Left colon (tissue), 2 donors: ENCODE results near the gene GKN2. TPM values are rescaled to one million over a fixed set of nuclear protein-coding genes. Genes with fewer than 3 reads are reported as not detected.

Experiments
- ATAC-seq: fragments of 200-7000 bp; cut with Tn5 transposase; one replicate; pipeline ENCODE4 v1.9.1; 2020; ENCODE audit warnings: mild to moderate bottlenecking, moderate library complexity
- DNase-seq, 2 donors: peaks; one replicate each; pipeline ENCODE4 v3.0.0-alpha.2; 2020
- intact Hi-C, 2 donors: fragments of 100-400 bp; cut with DNase I in 1 of 2; cut with micrococcal nuclease in 1 of 2; formaldehyde crosslinking; loops; one replicate each; pipeline versions ENCODE4 v1.11.2 to v1.14.0; 2022; cut with DNase I, micrococcal nuclease
- total RNA-seq, 2 donors: library from RNA; stranded (reverse); fragmentation: NEBNext Ultra II Directional; extraction: Animal tissue kit (Norgen Biotek cat#: 25700); gene quantifications; one replicate each; pipeline ENCODE4 v1.2.1, GENCODE V29; 2021
- donor health status: DM: no; HTN: no; CAD: no.
- donor health status: DM: yes; HTN: yes; CAD: no.

Gene GKN2
- total RNA-seq, 2 donors from 2014 or later, result 0.43 TPM; not detected in 1

DNA sequence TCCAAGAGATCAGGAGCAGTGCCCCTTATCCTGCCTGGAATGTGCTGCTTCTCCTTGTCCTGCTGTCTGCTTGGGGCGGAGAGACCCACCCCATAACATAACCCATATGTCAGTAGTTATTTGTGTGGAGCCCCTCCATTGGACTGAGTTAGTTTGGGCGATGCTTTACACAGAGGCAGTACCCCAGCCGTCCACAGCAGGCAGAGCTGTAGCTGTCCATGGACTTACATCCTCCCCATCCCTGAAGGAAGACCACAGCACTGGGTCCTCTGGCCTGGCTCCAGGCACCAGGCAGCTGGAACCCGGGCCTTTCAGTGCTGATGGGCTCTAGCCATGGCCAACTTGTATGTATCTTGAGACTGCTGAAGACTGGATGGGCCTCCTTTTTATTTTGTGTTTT lies 20.3 kb downstream of the GKN2 start:
- intact Hi-C loops, result no loop called here
- ATAC-seq (no peak), DNase-seq (no peak)

DNA sequence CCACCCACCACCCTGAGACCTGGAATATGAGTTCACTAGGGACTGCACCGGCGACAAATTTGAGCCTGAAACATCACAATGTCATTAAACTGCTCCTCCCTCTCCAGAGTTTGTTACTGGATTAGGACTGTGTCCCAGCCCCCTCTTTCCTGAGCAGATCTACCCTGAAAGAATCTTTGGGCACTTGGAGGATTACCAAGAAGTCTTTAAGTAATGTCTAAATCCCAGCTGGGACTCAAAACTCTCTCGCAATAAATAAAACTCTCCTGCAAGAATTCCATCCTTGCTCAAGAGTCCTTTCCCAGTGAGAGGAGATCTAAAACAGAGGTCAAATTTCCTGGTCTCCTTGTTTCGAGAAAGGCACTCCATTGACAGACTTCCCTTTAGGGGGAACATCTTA lies 20.9 kb downstream of the GKN2 start:
- DNase-seq (no peak), ATAC-seq (no peak)
- intact Hi-C loops, result no loop called here

DNA sequence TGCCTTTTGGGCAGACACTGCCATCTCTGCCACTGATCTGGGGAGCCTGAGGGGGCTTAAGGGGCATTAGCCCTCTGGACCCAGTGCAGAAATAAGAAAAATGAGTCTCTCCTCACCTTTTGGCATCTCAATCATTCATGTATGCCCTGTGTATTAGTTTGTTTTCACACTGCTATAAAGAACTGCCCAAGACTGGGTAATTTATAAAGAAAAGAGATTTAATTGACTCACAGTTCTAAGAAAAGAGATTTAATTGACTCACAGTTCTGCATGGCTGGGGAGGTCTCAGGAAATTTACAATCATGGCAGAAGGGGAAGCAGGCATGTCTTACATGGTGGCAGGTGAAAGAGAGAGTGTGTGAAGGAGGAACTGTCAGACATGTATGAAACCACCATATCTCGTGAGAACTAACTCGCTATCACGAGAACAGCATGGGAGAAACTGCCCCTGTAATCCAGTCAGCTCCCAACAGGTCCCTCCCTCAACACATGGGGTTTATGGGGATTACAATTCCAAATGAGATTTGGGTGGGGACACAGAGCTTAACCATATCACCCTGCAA lies 21.5 kb downstream of the GKN2 start:
- intact Hi-C loops, result no loop called here
- ATAC-seq, result no peak

GRCh38 chr2:68926796-68927195 lies 25.9 kb downstream of the GKN2 start:
- no peak for DNase-seq
- no peak for ATAC-seq
- intact Hi-C loops, result loop anchor here in 1 of 2 donors (10.0 kb wide), 2 partner anchors 222 to 442 kb away; no protein-coding TSS in a partner anchor

More for the DNA sequence above, 21.5 kb downstream of the GKN2 start:
- no peak for DNase-seq

DNA sequence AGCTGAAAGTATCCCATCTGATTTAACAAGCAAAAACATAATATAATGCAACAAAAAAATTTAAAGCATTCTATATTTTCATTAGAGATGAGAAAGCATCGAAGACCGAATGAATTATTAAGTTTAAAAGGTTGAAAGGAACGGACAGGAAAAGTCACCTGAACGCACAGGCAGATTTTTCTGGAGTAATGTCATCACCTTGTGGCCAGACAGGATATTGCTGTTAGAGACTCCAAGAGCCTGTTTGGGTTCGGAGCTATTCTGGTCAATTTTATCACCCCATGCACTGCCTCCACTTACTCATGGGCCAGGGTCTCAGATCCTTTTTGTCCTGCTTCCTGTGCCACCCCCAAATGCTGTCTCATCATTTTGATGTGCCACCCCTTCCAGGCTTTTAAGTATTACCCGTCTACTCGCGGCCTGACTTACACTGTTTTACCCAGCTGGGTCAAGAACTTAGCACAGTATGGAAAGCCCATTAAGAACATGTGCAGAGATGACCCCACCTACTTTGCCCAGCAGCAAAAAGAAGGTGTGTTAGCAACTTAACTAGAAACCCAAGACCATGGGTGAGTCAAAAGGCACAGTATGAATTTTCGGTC lies 27.3 kb downstream of the GKN2 start:
- ATAC-seq, result peak; percentile 71
- no peak for DNase-seq
- intact Hi-C loops, result loop anchor here in 1 of 2 donors (10.0 kb wide), 2 partner anchors 221 to 441 kb away; no protein-coding TSS in a partner anchor

DNA sequence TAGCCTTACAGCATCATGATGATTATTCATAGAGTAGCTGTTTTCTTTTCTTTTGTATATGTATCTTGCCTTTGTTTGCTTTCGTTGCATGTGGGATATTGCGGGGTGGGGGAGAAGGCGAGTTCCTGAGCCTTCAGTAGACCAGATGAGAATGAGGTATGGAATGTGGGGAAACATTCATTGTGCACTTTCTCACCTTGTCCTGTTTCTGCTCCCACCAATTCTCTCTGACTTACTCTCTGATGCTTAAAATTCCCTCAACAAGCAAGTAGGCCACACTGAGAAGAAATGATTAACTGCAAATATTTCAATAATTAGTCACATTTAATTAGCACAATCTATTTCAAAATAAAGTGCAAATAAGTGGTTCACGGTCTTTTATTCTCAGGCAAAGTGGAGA lies 31.0 kb downstream of the GKN2 start:
- intact Hi-C loops, result loop anchor here in 1 of 2 donors (10.0 kb wide), 2 partner anchors 217 to 437 kb away; no protein-coding TSS in a partner anchor
- no peak for DNase-seq
- no peak for ATAC-seq

- DNase-seq, result no peak
- ATAC-seq, result no peak
- intact Hi-C loops, result loop anchor here in 1 of 2 donors (10.0 kb wide), 2 partner anchors 216 to 436 kb away; no protein-coding TSS in a partner anchor
Measured at GRCh38 chr2:68920481-68921170, 32.1 kb downstream of the GKN2 start.

GRCh38 chr2:68918497-68918896 lies 34.2 kb downstream of the GKN2 start:
- DNase-seq (no peak), ATAC-seq (no peak)
- intact Hi-C loops, result no loop called here

GRCh38 chr2:68917034-68917718 lies 35.5 kb downstream of the GKN2 start:
- intact Hi-C loops, result no loop called here
- no peak for DNase-seq
- no peak for ATAC-seq

DNA sequence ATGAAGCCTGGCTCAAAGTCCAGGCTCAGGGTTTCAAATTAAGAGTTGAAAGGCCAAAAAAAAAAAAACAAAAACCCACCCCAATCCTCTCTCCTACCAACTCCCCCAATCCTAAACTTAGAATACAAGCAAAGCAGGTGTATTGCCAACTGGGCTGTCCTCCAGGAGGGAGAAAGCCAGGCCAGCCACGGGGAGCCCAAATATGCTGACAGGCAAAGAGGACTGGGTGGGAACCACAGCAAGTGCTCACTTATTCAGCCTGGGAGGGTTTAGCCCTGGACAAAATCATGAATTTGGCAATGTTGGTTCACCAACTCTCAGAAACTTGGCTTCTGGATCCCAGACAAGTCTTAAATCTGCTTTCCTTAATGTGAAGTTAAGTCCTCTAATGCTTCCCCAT lies 36.5 kb downstream of the GKN2 start:
- intact Hi-C loops, result no loop called here
- DNase-seq, result no peak
- no peak for ATAC-seq

- DNase-seq (no peak), ATAC-seq (no peak)
- intact Hi-C loops, result no loop called here
Measured at GRCh38 chr2:68915393-68915792, 37.3 kb downstream of the GKN2 start.

- no peak for ATAC-seq
- intact Hi-C loops, result no loop called here
- no peak for DNase-seq
Measured at GRCh38 chr2:68913359-68913758, 39.3 kb downstream of the GKN2 start.

GRCh38 chr2:68912732-68913131 lies 40.0 kb downstream of the GKN2 start:
- intact Hi-C loops, result no loop called here
- ATAC-seq (no peak), DNase-seq (no peak)

DNA sequence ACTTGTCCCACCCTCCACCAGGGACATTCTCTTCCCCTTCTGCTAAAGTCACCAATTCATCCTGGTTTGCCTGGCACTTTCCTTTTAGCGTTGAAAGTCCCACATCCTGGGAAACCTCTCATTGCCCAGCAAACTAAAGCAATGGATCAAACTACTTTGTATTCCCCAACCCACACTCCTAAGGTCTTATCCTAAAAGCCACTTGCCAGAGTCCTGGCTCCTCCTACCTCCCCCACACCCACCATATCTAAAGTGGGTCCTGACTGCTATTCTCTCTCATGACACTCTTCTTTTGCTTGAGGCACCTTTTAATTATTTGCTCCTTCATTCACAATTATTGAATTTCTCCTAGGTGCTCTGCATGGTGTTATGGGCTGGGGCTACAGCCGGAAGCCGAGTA lies 40.6 kb downstream of the GKN2 start:
- no peak for DNase-seq
- ATAC-seq, result no peak
- intact Hi-C loops, result no loop called here

DNA sequence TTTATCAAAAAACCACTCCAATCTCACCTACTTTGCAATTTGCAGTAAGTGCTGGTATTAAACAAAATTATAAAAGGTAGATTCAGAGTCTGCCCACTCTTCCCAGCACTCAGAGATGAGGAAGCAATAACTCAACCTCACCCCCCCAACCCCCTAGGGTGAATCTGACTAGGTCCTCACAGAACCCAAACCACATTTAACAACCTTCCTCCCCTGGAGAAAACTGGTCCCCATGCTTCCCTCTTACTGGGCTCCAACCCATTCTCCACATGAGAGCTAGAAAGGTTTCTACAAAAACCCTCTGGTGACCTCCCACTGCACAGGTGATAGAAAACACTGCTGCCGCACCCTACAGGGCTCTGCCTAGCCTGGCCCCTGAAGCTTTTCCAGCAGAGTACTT lies 41.0 kb downstream of the GKN2 start:
- DNase-seq, result no peak
- ATAC-seq, result no peak
- intact Hi-C loops, result no loop called here

DNA sequence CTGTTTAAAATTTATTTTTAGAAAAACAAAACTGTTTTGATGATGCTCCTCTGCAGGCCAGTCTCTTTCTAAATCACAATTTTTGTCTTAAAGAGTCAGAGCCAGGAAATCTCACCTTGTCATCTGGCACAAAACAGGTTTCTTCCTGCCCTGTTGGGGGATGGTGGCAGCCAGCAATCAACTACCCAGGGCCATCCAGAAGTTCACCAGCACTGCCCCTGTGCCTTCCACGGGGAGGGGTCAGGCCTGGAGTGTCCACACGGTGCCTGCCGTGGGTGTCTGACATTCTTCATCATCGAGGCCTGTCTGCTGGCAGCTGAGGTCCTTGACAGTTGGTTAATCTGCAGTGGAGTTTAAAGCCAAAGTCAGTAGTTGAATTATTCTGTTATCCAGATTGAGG lies 41.4 kb downstream of the GKN2 start:
- intact Hi-C loops, result no loop called here
- ATAC-seq (no peak), DNase-seq (no peak)

DNA sequence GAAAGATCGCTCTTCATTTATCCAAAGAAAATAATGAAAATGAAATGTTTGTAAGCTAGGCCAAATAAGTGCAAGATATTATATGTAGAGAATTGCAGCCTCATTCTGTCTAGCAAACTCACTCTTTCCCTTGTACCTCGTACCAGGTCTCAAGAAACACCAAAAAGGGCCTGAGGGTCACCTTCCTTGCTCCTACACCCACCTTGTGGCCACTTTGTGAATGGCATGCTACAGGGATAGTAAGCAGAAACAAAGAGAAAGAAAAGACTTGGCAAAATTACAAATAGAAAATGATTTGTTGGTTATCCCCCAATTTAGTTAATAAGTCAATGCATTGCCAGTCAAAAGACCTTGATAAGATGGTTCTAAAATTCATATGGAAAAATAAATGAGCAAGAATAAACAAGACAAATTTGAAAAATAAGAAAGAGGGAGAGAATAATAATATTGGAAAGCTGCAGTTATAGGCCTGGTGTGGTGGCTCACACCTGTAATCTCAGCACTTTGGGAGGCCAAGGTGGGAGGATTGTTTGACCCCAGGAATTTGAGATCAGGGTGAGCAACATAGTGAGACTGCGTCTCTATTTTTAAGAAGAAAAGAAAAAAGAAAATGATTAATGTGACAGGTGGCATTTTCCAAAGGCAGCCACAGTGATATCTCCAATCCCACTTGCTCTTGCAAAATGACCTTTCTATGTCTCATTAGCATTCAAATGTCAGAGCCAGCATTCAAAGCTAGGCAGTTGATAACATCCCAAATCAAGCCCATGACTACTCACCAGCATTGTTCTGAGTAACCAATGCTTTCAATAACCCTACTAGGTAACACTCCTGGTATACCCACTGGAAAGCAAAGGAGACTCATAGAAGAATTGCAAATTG lies 42.7 kb downstream of the GKN2 start:
- peak; percentile 61 for ATAC-seq
- peak; percentile 59 to 86 for DNase-seq
- intact Hi-C loops, result loop anchor here in 1 of 2 donors (5.0 kb wide), 1 partner anchor 158 kb away; no protein-coding TSS in a partner anchor

DNA sequence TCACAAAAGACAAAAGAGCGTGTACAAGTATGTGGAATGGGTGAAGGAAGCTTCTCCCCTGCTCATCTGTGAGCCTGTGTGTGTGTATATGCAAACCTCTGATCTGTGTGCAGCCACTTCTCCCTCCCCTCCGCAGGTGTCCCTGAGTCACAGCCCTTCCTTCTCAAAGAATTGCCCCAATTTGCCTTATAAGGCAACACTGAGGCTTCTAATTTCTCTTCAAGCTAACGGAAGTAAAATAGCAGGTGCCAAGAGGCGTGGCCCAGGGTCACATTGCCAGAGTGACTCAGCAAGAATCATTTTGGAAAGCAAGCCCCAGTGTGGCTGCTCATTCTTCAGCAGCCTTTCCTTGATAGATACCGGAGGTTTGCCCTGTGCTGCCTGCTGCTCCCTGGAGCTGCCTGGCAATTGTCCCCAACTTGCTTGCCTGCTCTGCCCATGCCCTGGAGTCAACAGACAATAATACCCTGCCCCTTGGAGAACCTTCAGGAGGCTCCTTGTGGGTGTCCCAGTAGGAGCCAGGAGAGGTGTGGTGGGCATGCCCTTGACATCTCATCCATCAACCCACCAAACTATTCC lies 44.2 kb downstream of the GKN2 start:
- DNase-seq (peak; percentile 83 to 84), ATAC-seq (peak; percentile 94)
- intact Hi-C loops, result loop anchor here in 1 of 2 donors (5.0 kb wide), 1 partner anchor 156 kb away; no protein-coding TSS in a partner anchor
